Neural progenitor cell (in vitro differentiated cells): ENCODE measurements around the gene GUF1. TPM values are rescaled to one million over a fixed set of nuclear protein-coding genes. Genes with fewer than 3 reads are reported as not detected.

Source experiments
- DNase-seq: peaks from one replicate; pipeline ENCODE4 v3.0.0-alpha.2; 2016; ENCODE audit warnings: low spot score
- H2AFZ ChIP-seq: fragments of 200-600 bp; sonication (generic); replicated peaks from 2 replicates; pipeline ENCODE4 v1.6.1; 2016; ENCODE audit warnings: antibody characterized with exemption
- H3F3A ChIP-seq: fragments of 200-600 bp; sonication (generic); 2 replicates; pipeline ENCODE4 v1.6.1; 2016; ENCODE audit warnings: antibody characterized with exemption, low read depth
- H3K27ac ChIP-seq: fragments of 200-600 bp; sonication (generic); 2 replicates; pipeline ENCODE4 v1.5.1; 2016; ENCODE audit warnings: mild to moderate bottlenecking
- H3K27me3 ChIP-seq: fragments of 200-600 bp; sonication (generic); 2 replicates; pipeline ENCODE4 v1.6.1; 2016; ENCODE audit warnings: mild to moderate bottlenecking, moderate library complexity
- H3K36me3 ChIP-seq: fragments of 200-600 bp; sonication (generic); 2 replicates; pipeline ENCODE4 v1.5.1; 2016
- H3K4me1 ChIP-seq: fragments of 200-600 bp; sonication (generic); 2 replicates; pipeline ENCODE4 v1.6.1; 2016; ENCODE audit warnings: mixed run types
- H3K4me2 ChIP-seq: fragments of 200-600 bp; sonication (generic); 2 replicates; pipeline ENCODE4 v1.6.1; 2016
- H3K4me3 ChIP-seq: fragments of 200-600 bp; sonication (generic); 2 replicates; pipeline ENCODE4 v1.5.1; 2016
- H3K79me2 ChIP-seq: fragments of 200-600 bp; sonication (generic); 2 replicates; pipeline ENCODE4 v1.6.1; 2016; ENCODE audit warnings: low read depth
- H3K9ac ChIP-seq: fragments of 200-600 bp; sonication (generic); 2 replicates; pipeline ENCODE4 v1.6.1; 2016
- H3K9me3 ChIP-seq: fragments of 200-600 bp; sonication (generic); 2 replicates; pipeline ENCODE4 v1.5.1; 2016; ENCODE audit warnings: low read depth
- H4K20me1 ChIP-seq: fragments of 200-600 bp; sonication (generic); 2 replicates; pipeline ENCODE4 v1.6.1; 2016; ENCODE audit warnings: low read depth
- H3K27ac Mint-ChIP-seq: 3 replicates; pipeline ENCODE4 v1.8.0; 2021; ENCODE audit warnings: mixed read lengths
- H3K27me3 Mint-ChIP-seq: 2 replicates; pipeline ENCODE4 v1.8.0; 2022; ENCODE audit warnings: low read depth, mild to moderate bottlenecking, inconsistent platforms, moderate library complexity, mixed read lengths; ENCODE audit not compliant: insufficient read depth
- H3K36me3 Mint-ChIP-seq: 3 replicates; pipeline ENCODE4 v1.8.0; 2021; ENCODE audit warnings: mixed read lengths
- H3K4me1 Mint-ChIP-seq: 3 replicates; pipeline ENCODE4 v1.8.0; 2021; ENCODE audit warnings: mixed read lengths
- H3K4me3 Mint-ChIP-seq: 3 replicates; pipeline ENCODE4 v1.8.0; 2021; ENCODE audit warnings: mild to moderate bottlenecking, moderate library complexity, mixed read lengths
- H3K9me3 Mint-ChIP-seq: 3 replicates; pipeline ENCODE4 v1.8.0; 2020; ENCODE audit warnings: mixed read lengths
- EZH2 ChIP-seq: fragments of 200-600 bp; sonication (generic); IDR thresholded peaks from 2 replicates; pipeline ENCODE4 v1.6.1; 2017; ENCODE audit warnings: antibody characterized with exemption, mild to moderate bottlenecking, moderate library complexity
- EZH2phosphoT487 ChIP-seq: fragments of 200-600 bp; sonication (generic); IDR thresholded peaks from 2 replicates; pipeline ENCODE4 v1.6.1; 2017; ENCODE audit warnings: antibody characterized with exemption
- total RNA-seq: library from RNA; depleted of rRNA; stranded (reverse); fragments of >200 nt; gene quantifications from 2 replicates; pipeline ENCODE4 v1.2.3, GENCODE V29; 2015; ENCODE audit warnings: low replicate concordance
- TF ChIP-seq, protein P1 (sequence below): fragments of 200-600 bp; sonication (generic); IDR thresholded peaks from 2 replicates; pipeline ENCODE4 v1.5.1; 2017; ENCODE audit warnings: antibody characterized with exemption, mild to moderate bottlenecking

GUF1 gene
- total RNA-seq, 1 donor from 2014 or later, result 39.4 TPM

GRCh38 chr4:44684648-44685047, 6.4 kb downstream of the GUF1 start:
- Histone ChIP-seq H3K36me3 (peaks cover 19% of the 10 kb centered on the region), H4K20me1 (no peaks in the 10 kb centered on the region), H2AFZ (no peak overlapping the region), H3K79me2 (peaks cover 26% of the 10 kb centered on the region), H3K4me2 (no peak overlapping the region), H3K9me3 (no peaks in the 10 kb centered on the region), H3F3A (no peaks in the 10 kb centered on the region), H3K4me3 (no peak overlapping the region), H3K9ac (no peak overlapping the region), H3K27ac (no peak overlapping the region), H3K27me3 (no peaks in the 10 kb centered on the region), H3K4me1 (peaks cover 12% of the 10 kb centered on the region)
- H3K36me3 Mint-ChIP-seq, result peaks cover 11% of the 10 kb centered on the region
- TF ChIP-seq EZH2phosphoT487 (no peak), EZH2 (no peak)
- TF ChIP-seq, protein P1, sequence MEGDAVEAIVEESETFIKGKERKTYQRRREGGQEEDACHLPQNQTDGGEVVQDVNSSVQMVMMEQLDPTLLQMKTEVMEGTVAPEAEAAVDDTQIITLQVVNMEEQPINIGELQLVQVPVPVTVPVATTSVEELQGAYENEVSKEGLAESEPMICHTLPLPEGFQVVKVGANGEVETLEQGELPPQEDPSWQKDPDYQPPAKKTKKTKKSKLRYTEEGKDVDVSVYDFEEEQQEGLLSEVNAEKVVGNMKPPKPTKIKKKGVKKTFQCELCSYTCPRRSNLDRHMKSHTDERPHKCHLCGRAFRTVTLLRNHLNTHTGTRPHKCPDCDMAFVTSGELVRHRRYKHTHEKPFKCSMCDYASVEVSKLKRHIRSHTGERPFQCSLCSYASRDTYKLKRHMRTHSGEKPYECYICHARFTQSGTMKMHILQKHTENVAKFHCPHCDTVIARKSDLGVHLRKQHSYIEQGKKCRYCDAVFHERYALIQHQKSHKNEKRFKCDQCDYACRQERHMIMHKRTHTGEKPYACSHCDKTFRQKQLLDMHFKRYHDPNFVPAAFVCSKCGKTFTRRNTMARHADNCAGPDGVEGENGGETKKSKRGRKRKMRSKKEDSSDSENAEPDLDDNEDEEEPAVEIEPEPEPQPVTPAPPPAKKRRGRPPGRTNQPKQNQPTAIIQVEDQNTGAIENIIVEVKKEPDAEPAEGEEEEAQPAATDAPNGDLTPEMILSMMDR, result no peak
- DNase-seq, result no peak
- peaks cover 9% of the 10 kb centered on the region for H3K4me1 Mint-ChIP-seq
- H3K27me3 Mint-ChIP-seq, result no peaks in the 10 kb centered on the region
- no peak overlapping the region for H3K27ac Mint-ChIP-seq
- no peaks in the 10 kb centered on the region for H3K9me3 Mint-ChIP-seq
- no peak overlapping the region for H3K4me3 Mint-ChIP-seq

GRCh38 chr4:44700427-44700826, 22.2 kb downstream of the GUF1 start:
- Histone ChIP-seq H2AFZ (no peak overlapping the region), H3F3A (no peaks in the 10 kb centered on the region), H3K4me1 (no peaks in the 10 kb centered on the region), H3K9ac (no peak overlapping the region), H3K9me3 (no peaks in the 10 kb centered on the region), H3K27me3 (no peaks in the 10 kb centered on the region), H4K20me1 (no peaks in the 10 kb centered on the region), H3K4me2 (no peak overlapping the region), H3K36me3 (peaks cover 14% of the 10 kb centered on the region), H3K27ac (no peak overlapping the region), H3K79me2 (no peaks in the 10 kb centered on the region), H3K4me3 (no peak overlapping the region)
- no peak overlapping the region for H3K27ac Mint-ChIP-seq
- no peak overlapping the region for H3K4me3 Mint-ChIP-seq
- no peaks in the 10 kb centered on the region for H3K9me3 Mint-ChIP-seq
- no peaks in the 10 kb centered on the region for H3K4me1 Mint-ChIP-seq
- TF ChIP-seq, protein P1, result no peak
- TF ChIP-seq EZH2phosphoT487 (no peak), EZH2 (no peak)
- no peak for DNase-seq
- H3K27me3 Mint-ChIP-seq, result peaks cover 3% of the 10 kb centered on the region
- H3K36me3 Mint-ChIP-seq, result peaks cover 10% of the 10 kb centered on the region

- Histone ChIP-seq H3K9me3 (no peaks in the 10 kb centered on the region), H3K36me3 (peaks cover 14% of the 10 kb centered on the region), H4K20me1 (no peaks in the 10 kb centered on the region), H3F3A (no peaks in the 10 kb centered on the region), H3K9ac (no peak overlapping the region), H2AFZ (no peak overlapping the region), H3K4me1 (no peaks in the 10 kb centered on the region), H3K79me2 (no peaks in the 10 kb centered on the region), H3K27me3 (no peaks in the 10 kb centered on the region), H3K27ac (peak overlapping the region; percentile 15), H3K4me2 (no peak overlapping the region), H3K4me3 (no peak overlapping the region)
- Mint-ChIP-seq H3K36me3 (peaks cover 10% of the 10 kb centered on the region), H3K27me3 (peaks cover 3% of the 10 kb centered on the region), H3K27ac (no peak overlapping the region), H3K4me1 (no peaks in the 10 kb centered on the region), H3K4me3 (no peak overlapping the region), H3K9me3 (no peaks in the 10 kb centered on the region)
- DNase-seq, result no peak
- no peak for TF ChIP-seq EZH2phosphoT487
Observed at GRCh38 chr4:44701037-44701436, 22.8 kb downstream of the GUF1 start.

DNA sequence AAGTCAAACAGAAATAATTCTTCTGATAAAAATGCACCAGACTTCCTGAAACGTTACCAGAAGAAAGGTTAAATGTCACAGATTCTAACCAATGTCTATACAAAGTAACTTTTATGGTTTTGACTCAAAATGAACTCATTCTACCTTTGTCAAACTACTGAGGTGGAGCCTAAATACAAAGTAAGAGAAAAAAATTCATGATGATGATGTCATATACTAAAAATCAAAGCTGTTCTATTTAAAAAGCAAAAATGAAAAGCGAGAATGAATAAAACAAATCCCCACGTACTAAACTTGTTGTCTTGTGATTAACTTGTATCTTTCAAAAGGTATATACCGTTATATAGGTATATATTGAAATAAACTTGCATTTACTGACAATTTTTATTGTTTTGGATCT, 26.5 kb downstream of the GUF1 start:
- no peak overlapping the region for H3K9ac ChIP-seq
- no peak overlapping the region for H3K27ac ChIP-seq
- Mint-ChIP-seq H3K9me3 (no peaks in the 10 kb centered on the region), H3K27me3 (peaks cover 3% of the 10 kb centered on the region), H3K4me1 (no peaks in the 10 kb centered on the region), H3K36me3 (peaks cover 5% of the 10 kb centered on the region), H3K27ac (no peak overlapping the region), H3K4me3 (no peak overlapping the region)
- H2AFZ ChIP-seq, result no peak overlapping the region
- H3F3A ChIP-seq, result no peaks in the 10 kb centered on the region
- H3K9me3 ChIP-seq, result no peaks in the 10 kb centered on the region
- no peaks in the 10 kb centered on the region for H3K27me3 ChIP-seq
- TF ChIP-seq EZH2phosphoT487, result no peak
- TF ChIP-seq, protein P1, result no peak
- TF ChIP-seq EZH2, result no peak
- H3K36me3 ChIP-seq, result peaks cover 10% of the 10 kb centered on the region
- no peak overlapping the region for H3K4me3 ChIP-seq
- no peaks in the 10 kb centered on the region for H4K20me1 ChIP-seq
- no peaks in the 10 kb centered on the region for H3K79me2 ChIP-seq
- H3K4me2 ChIP-seq, result no peak overlapping the region
- no peak for DNase-seq
- H3K4me1 ChIP-seq, result no peaks in the 10 kb centered on the region
